HG03175 (cell line): ENCODE results near the gene NUTM2B.
"Not testable (repeated sequence)": the region's sequence is repeated elsewhere in the genome, so short reads cannot be mapped to it uniquely, and the experiment has no call there.

Source experiments
- ATAC-seq: cut with Tn5 transposase; IDR thresholded peaks from one replicate; pipeline ENCODE4 v1.9.1; 2021; ENCODE audit warnings: mild to moderate bottlenecking, moderate library complexity; ENCODE audit not compliant: unreplicated experiment

The NUTM2B gene

GRCh38 chr10:79702927-79703326 lies at the start of gene NUTM2B:
NUTM2B (plus strand) TSS chr10:79703227; CDS start chr10:79703610, 383 bp downstream.
- not testable (repeated sequence) for ATAC-seq

- not testable (repeated sequence) for ATAC-seq
Observed at GRCh38 chr10:79663287-79663686, 39.7 kb upstream of the NUTM2B start.

- not testable (repeated sequence) for ATAC-seq
Observed at GRCh38 chr10:79664686-79665085, 38.3 kb upstream of the NUTM2B start.

GRCh38 chr10:79669248-79669788 lies 33.7 kb upstream of the NUTM2B start:
- ATAC-seq = not testable (repeated sequence)

- ATAC-seq = not testable (repeated sequence)
Observed at GRCh38 chr10:79674878-79675277, 28.1 kb upstream of the NUTM2B start.

- not testable (repeated sequence) for ATAC-seq
Observed at GRCh38 chr10:79683026-79683883, 19.8 kb upstream of the NUTM2B start.

GRCh38 chr10:79683884-79684720 lies 18.9 kb upstream of the NUTM2B start:
- ATAC-seq = not testable (repeated sequence)

GRCh38 chr10:79685044-79685685 lies 17.9 kb upstream of the NUTM2B start:
- peak; percentile 77 for ATAC-seq

- ATAC-seq = not testable (repeated sequence)
Observed at GRCh38 chr10:79686595-79686994, 16.4 kb upstream of the NUTM2B start.

GRCh38 chr10:79687406-79688150 lies 15.4 kb upstream of the NUTM2B start:
- not testable (repeated sequence) for ATAC-seq

GRCh38 chr10:79688798-79689197 lies 14.2 kb upstream of the NUTM2B start:
- ATAC-seq = not testable (repeated sequence)

- not testable (repeated sequence) for ATAC-seq
Observed at GRCh38 chr10:79696596-79696995, 6.4 kb upstream of the NUTM2B start.

GRCh38 chr10:79697141-79697540 lies 5.9 kb upstream of the NUTM2B start:
- ATAC-seq = not testable (repeated sequence)

GRCh38 chr10:79700381-79700944 lies 2.6 kb upstream of the NUTM2B start:
- not testable (repeated sequence) for ATAC-seq

GRCh38 chr10:79707017-79707416 lies 4.0 kb downstream of the NUTM2B start:
- ATAC-seq = not testable (repeated sequence)

GRCh38 chr10:79714976-79715375 lies 11.9 kb downstream of the NUTM2B start:
- not testable (repeated sequence) for ATAC-seq

- ATAC-seq = not testable (repeated sequence)
Observed at GRCh38 chr10:79716917-79717579, 14.0 kb downstream of the NUTM2B start.

- not testable (repeated sequence) for ATAC-seq
Observed at GRCh38 chr10:79720000-79720399, 17.0 kb downstream of the NUTM2B start.

GRCh38 chr10:79726620-79727019 lies 23.6 kb downstream of the NUTM2B start:
- not testable (repeated sequence) for ATAC-seq
